H1 (cell line): ENCODE results near the gene KIF26B. TPM values are rescaled to one million over a fixed set of nuclear protein-coding genes. Genes with fewer than 3 reads are reported as not detected.

Experiments used
- CTCF ChIA-PET: fragments of 300-600 bp; sonication (Branson Sonifier 250); formaldehyde crosslinking; loops from one replicate; lab custom pipeline; 2021; ENCODE audit not compliant: partially characterized antibody; lab: Charles Lee
- POLR2A ChIA-PET: fragments of 300-600 bp; sonication (Branson Sonifier 250); formaldehyde crosslinking; loops from one replicate; lab custom pipeline; 2021; ENCODE audit warnings: inconsistent platforms; ENCODE audit not compliant: partially characterized antibody; lab: Charles Lee
- DNase-seq, 2 experiments: peaks; one replicate each; pipeline versions ENCODE4 v3.0.0 to v3.0.0-alpha.2; 2010 to 2022; ENCODE audit warnings: low spot score in 2 of 2, low read depth in 1 of 2, mixed read lengths in 1 of 2
- FAIRE-seq: peaks from 2 replicates; lab custom pipeline; 2011; peaks lifted over from hg19 to GRCh38; lab: Jason Lieb, UNC
- H2AFZ ChIP-seq: 2 replicates; pipeline ENCODE4 v1.8.1; 2012; ENCODE audit warnings: low read length, inconsistent platforms
- H2AK5ac ChIP-seq: 2 replicates; pipeline ENCODE4 v1.6.1; 2013; ENCODE audit warnings: low read depth, low read length
- H2BK120ac ChIP-seq: replicated peaks from 2 replicates; pipeline ENCODE3; 2013; ENCODE audit warnings: low read depth, low read length, inconsistent platforms
- H2BK12ac ChIP-seq: 2 replicates; pipeline ENCODE4 v1.6.1; 2013; ENCODE audit warnings: low read depth, low read length
- H2BK15ac ChIP-seq: 2 replicates; pipeline ENCODE4 v1.6.1; 2013; ENCODE audit warnings: low read length
- H2BK20ac ChIP-seq: 2 replicates; pipeline ENCODE4 v1.6.1; 2013; ENCODE audit warnings: low read length
- H2BK5ac ChIP-seq: 2 replicates; pipeline ENCODE4 v1.6.1; 2013; ENCODE audit warnings: low read depth, low read length
- H3K14ac ChIP-seq: 2 replicates; pipeline ENCODE4 v1.6.1; 2013; ENCODE audit warnings: inconsistent platforms; ENCODE audit not compliant: insufficient read length
- H3K18ac ChIP-seq: 2 replicates; pipeline ENCODE4 v1.6.1; 2013; ENCODE audit warnings: low read length; ENCODE audit errors: extremely low read depth
- H3K23ac ChIP-seq: 2 replicates; pipeline ENCODE4 v1.6.1; 2013; ENCODE audit warnings: inconsistent platforms; ENCODE audit not compliant: insufficient read length
- H3K23me2 ChIP-seq: 2 replicates; pipeline ENCODE4 v1.6.1; 2013; ENCODE audit warnings: low read depth, low read length
- H3K27ac ChIP-seq: 2 replicates; pipeline ENCODE4 v1.6.1; 2011; ENCODE audit warnings: low read depth, low read length, inconsistent platforms
- H3K27me3 ChIP-seq, 4 experiments: replicated peaks in 1 of 4; 1 replicate in 1 of 4; 2 replicates in 3 of 4; pipeline versions ENCODE4 v1.6.1 to v1.8.1; 2011 to 2013; ENCODE audit warnings: low read length in 3 of 4, mild to moderate bottlenecking in 3 of 4, inconsistent platforms in 2 of 4, mixed read lengths in 2 of 4, moderate library complexity in 1 of 4; ENCODE audit not compliant: control insufficient read depth in 3 of 4, insufficient read depth in 3 of 4; ENCODE audit errors: extremely low read depth in 1 of 4
- H3K36me3 ChIP-seq, 4 experiments: 2 replicates each; pipeline versions ENCODE4 v1.6.1 to v1.8.1; 2011 to 2013; ENCODE audit warnings: mild to moderate bottlenecking in 4 of 4, low read length in 3 of 4, moderate library complexity in 2 of 4, control low read depth in 1 of 4, inconsistent platforms in 1 of 4; ENCODE audit not compliant: insufficient read depth in 4 of 4, control insufficient read depth in 2 of 4
- H3K4ac ChIP-seq: replicated peaks from 2 replicates; pipeline ENCODE3; 2013; ENCODE audit warnings: low read length, low read depth, mixed read lengths, inconsistent platforms; ENCODE audit not compliant: insufficient read length
- H3K4me1 ChIP-seq, 4 experiments: replicated peaks in 1 of 4; 1 replicate in 1 of 4; 2 replicates in 3 of 4; pipeline versions ENCODE4 v1.6.1 to v1.8.1; 2011 to 2013; ENCODE audit warnings: low read length in 3 of 4, inconsistent platforms in 2 of 4, mixed read lengths in 1 of 4; ENCODE audit not compliant: insufficient read depth in 4 of 4, control insufficient read depth in 3 of 4
- H3K4me2 ChIP-seq, 2 experiments: 2 replicates each; pipeline versions ENCODE4 v1.6.1 to v1.8.1; 2011 to 2013; ENCODE audit warnings: low read depth in 2 of 2, low read length in 2 of 2, control low read depth in 1 of 2, inconsistent platforms in 1 of 2, mild to moderate bottlenecking in 1 of 2; ENCODE audit not compliant: insufficient read depth in 1 of 2
- H3K4me3 ChIP-seq, 4 experiments: fragments of 200-600, 300-600 bp in 1 of 4; sonication (generic), shearing (Covaris generic), sonication (Bioruptor Twin) in 1 of 4; 2 replicates each; pipeline versions ENCODE4 v1.5.1 to v1.8.1; 2011 to 2016; ENCODE audit warnings: low read length in 4 of 4, low read depth in 3 of 4, control low read depth in 2 of 4, inconsistent platforms in 2 of 4, mild to moderate bottlenecking in 2 of 4, mixed read lengths in 1 of 4, moderate library complexity in 1 of 4; ENCODE audit not compliant: insufficient read depth in 2 of 4; ENCODE audit errors: extremely low read depth in 1 of 4
- H3K56ac ChIP-seq: replicated peaks from 2 replicates; pipeline ENCODE3; 2013; ENCODE audit warnings: low read depth, mild to moderate bottlenecking, mixed read lengths, low read length, inconsistent platforms; ENCODE audit not compliant: insufficient read length
- H3K79me1 ChIP-seq: 2 replicates; pipeline ENCODE4 v1.6.1; 2013; ENCODE audit warnings: low read depth, low read length, control low read depth
- H3K79me2 ChIP-seq, 2 experiments: 2 replicates each; pipeline versions ENCODE4 v1.6.1 to v1.8.1; 2012 to 2013; ENCODE audit warnings: low read length in 2 of 2, mild to moderate bottlenecking in 2 of 2, inconsistent platforms in 1 of 2; ENCODE audit not compliant: insufficient read depth in 2 of 2, control insufficient read depth in 1 of 2
- H3K9ac ChIP-seq, 4 experiments: replicated peaks in 1 of 4; 1 replicate in 1 of 4; 2 replicates in 3 of 4; pipeline versions ENCODE4 v1.6.1 to v1.8.1; 2011 to 2013; ENCODE audit warnings: low read depth in 3 of 4, low read length in 3 of 4, control low read depth in 2 of 4, mild to moderate bottlenecking in 2 of 4, moderate library complexity in 2 of 4, inconsistent platforms in 1 of 4; ENCODE audit errors: extremely low read depth in 1 of 4
- H3K9me3 ChIP-seq, 2 experiments: 2 replicates each; pipeline versions ENCODE4 v1.6.1 to v1.8.1; 2012 to 2013; ENCODE audit warnings: mild to moderate bottlenecking in 2 of 2, moderate library complexity in 2 of 2, control low read depth in 1 of 2, inconsistent platforms in 1 of 2, low read depth in 1 of 2, low read length in 1 of 2, mixed read lengths in 1 of 2; ENCODE audit not compliant: insufficient read depth in 2 of 2
- H4K20me1 ChIP-seq, 2 experiments: replicated peaks in 1 of 2; 2 replicates each; pipeline versions ENCODE3 to v1.8.1; 2011 to 2013; ENCODE audit warnings: inconsistent platforms in 2 of 2, low read length in 2 of 2, mild to moderate bottlenecking in 1 of 2; ENCODE audit not compliant: insufficient read depth in 2 of 2, control insufficient read depth in 1 of 2
- H4K5ac ChIP-seq: 2 replicates; pipeline ENCODE4 v1.6.1; 2013; ENCODE audit warnings: low read length, low read depth, mixed read lengths, inconsistent platforms; ENCODE audit not compliant: insufficient read length
- H4K8ac ChIP-seq: 2 replicates; pipeline ENCODE4 v1.8.0; 2013; ENCODE audit warnings: mild to moderate bottlenecking, moderate library complexity, low read length, inconsistent platforms; ENCODE audit not compliant: insufficient read depth; ENCODE audit errors: extremely low read depth
- H4K91ac ChIP-seq: replicated peaks from 2 replicates; pipeline ENCODE3; 2013; ENCODE audit warnings: low read length, mixed read lengths, inconsistent platforms; ENCODE audit not compliant: insufficient read length
- BACH1 ChIP-seq: IDR thresholded peaks from 2 replicates; pipeline ENCODE4 v1.6.1; 2012; ENCODE audit warnings: low read length, improper control_type of control experiment
- E2F6 ChIP-seq: IDR thresholded peaks from 2 replicates; pipeline ENCODE4 v1.6.1; 2012; ENCODE audit warnings: inconsistent platforms
- EP300 ChIP-seq, 2 experiments: IDR thresholded peaks; 1 replicate in 1 of 2; 2 replicates in 1 of 2; pipeline ENCODE4 v1.6.1; 2011 to 2012; ENCODE audit warnings: low read depth in 2 of 2, low read length in 2 of 2, mild to moderate bottlenecking in 2 of 2, borderline replicate concordance in 1 of 2, inconsistent platforms in 1 of 2, moderate library complexity in 1 of 2
- KDM4A ChIP-seq: IDR thresholded peaks from one replicate; pipeline ENCODE4 v1.7.1; 2012; ENCODE audit warnings: low read depth, mild to moderate bottlenecking, moderate library complexity, low read length, inconsistent platforms; ENCODE audit not compliant: severe bottlenecking
- MAX ChIP-seq: IDR thresholded peaks from 2 replicates; pipeline ENCODE4 v1.6.1; 2012; ENCODE audit warnings: inconsistent platforms
- SIRT6 ChIP-seq: IDR thresholded peaks from one replicate; pipeline ENCODE4 v1.7.1; 2012; ENCODE audit warnings: low read length, inconsistent platforms
- WGBS, 2 experiments: shearing (Covaris generic) in 1 of 2; methylation state at CpG; one replicate each; pipeline versions ENCODE4 v1.1.6 to v1.1.7; 2013 to 2015; ENCODE audit warnings: low lambda C conversion rate in 2 of 2, mixed read lengths in 2 of 2, inconsistent platforms in 1 of 2, low coverage in 1 of 2, missing lambda C conversion rate in 1 of 2; ENCODE audit not compliant: insufficient replicate concordance in 2 of 2, insufficient coverage in 1 of 2, insufficient read length in 1 of 2; ENCODE audit errors: extremely low coverage in 1 of 2, missing lambda C conversion rate in 1 of 2; 5-methylcytosine and 5-hydroxymethylcytosine counted together
- long read RNA-seq, 2 experiments: library from RNA in 1 of 2; library from capped mRNA in 1 of 2; stranded (forward); transcript quantifications; one replicate each; pipeline ENCODE4 v2.0.0, GENCODE V29; 2021; ENCODE audit warnings: inconsistent platforms in 1 of 2
- polyA minus RNA-seq, 3 experiments: library from RNA; depleted of rRNA, polyadenylated mRNA; stranded (reverse); fragments of >200 nt; gene quantifications; 1 replicate in 2 of 3; 2 replicates in 1 of 3; pipeline ENCODE4 v1.2.3, GENCODE V29; 2011
- polyA plus RNA-seq, 7 experiments: library from polyadenylated mRNA; depleted of rRNA in 3 of 7; stranded (reverse) in 5 of 7; unstranded in 2 of 7; fragments of >200 nt in 5 of 7; fragments of 200-250 nt in 2 of 7; gene quantifications; 1 replicate in 5 of 7; 2 replicates in 1 of 7; 4 replicates in 1 of 7; pipeline versions ENCODE4 v1.2.1 to v1.2.3, GENCODE V29; 2011 to 2013; ENCODE audit warnings: missing spikeins in 2 of 7, mixed read lengths in 2 of 7
- total RNA-seq: library from RNA; stranded (reverse); fragmentation: NEBNext Ultra II Directional; extraction: Animal tissue kit (Norgen Biotek cat#: 25700); gene quantifications from 2 replicates; pipeline ENCODE4 v1.2.1, GENCODE V29; 2021

The KIF26B gene
- total RNA-seq (0.19 and 0.28 TPM in 2 replicates), polyA plus RNA-seq (2011; rRNA removed) (0.06 and 0.11 TPM in 2 replicates), polyA minus RNA-seq (2011; rRNA and poly(A)+ RNA removed) (0.12 and 0.19 TPM in 2 replicates)
- 0.12 TPM for polyA plus RNA-seq (2011; cell fraction: cytosol; rRNA removed)
- polyA plus RNA-seq (2011; cell fraction: nucleus; rRNA removed) = 0.14 TPM
- 0.10 to 0.27 TPM (median 0.18 TPM) in 4 replicates for polyA plus RNA-seq (2012, experiment 1 of 2)
- polyA plus RNA-seq (2012, experiment 2 of 2) = 0.14 TPM
- polyA plus RNA-seq (2013, experiment 1 of 2) = 0.06 TPM
- polyA plus RNA-seq (2013, experiment 2 of 2) = 0.11 TPM
- 0.15 TPM for polyA minus RNA-seq (2011; cell fraction: cytosol; rRNA and poly(A)+ RNA removed)
- 1.5 TPM for polyA minus RNA-seq (2011; cell fraction: nucleus; rRNA and poly(A)+ RNA removed)
- long read RNA-seq, experiment 1, partial matches to known transcripts = 1 of 1 reads
- long read RNA-seq, experiment 1, other reads (novel, unspliced or antisense) = 0 of 1 reads
- long read RNA-seq, experiment 2 = 0 reads

- no peak within 1 kb of the TSS for H3K18ac ChIP-seq
- no peaks in the 10 kb centered on the region for H3K9me3 ChIP-seq
- no peak within 1 kb of the TSS for H2BK20ac ChIP-seq
- DNase-seq (peak in 1 of 2 experiments; percentile 72), FAIRE-seq (no peak)
- no peak within 1 kb of the TSS for H3K27ac ChIP-seq
- no peak within 1 kb of the TSS for H3K9ac ChIP-seq
- H3K4me3 ChIP-seq = peak within 1 kb of the TSS; percentile 32 to 73 (median 49)
- no peak within 1 kb of the TSS for H2AK5ac ChIP-seq
- H2BK12ac ChIP-seq = no peak within 1 kb of the TSS
- H2AFZ ChIP-seq = no peak within 1 kb of the TSS
- peaks cover 0 to 21% (median 8%) of the 10 kb centered on the region in 4 experiments; a peak in 5 of 7 replicates for H3K4me1 ChIP-seq
- no peak within 1 kb of the TSS for H2BK120ac ChIP-seq
- TF ChIP-seq MAX (peak; percentile 76), SIRT6 (no peak), BACH1 (0 out of 2 replicates have a peak, but pooled peaks have one; percentile 16), E2F6 (peak; percentile 82), EP300 (IDR thresholded peaks at IDR 0.05; ENCODE audit: borderline replicate concordance in 1 of 2, low read depth in 2 of 2, low read length in 2 of 2) (no peak), KDM4A (peak; percentile 57)
- H4K91ac ChIP-seq = no peak within 1 kb of the TSS
- peaks cover 0 to 6% of the 10 kb centered on the region in 2 experiments for H4K20me1 ChIP-seq
- H2BK5ac ChIP-seq = no peak within 1 kb of the TSS
- H3K36me3 ChIP-seq = 0 out of 8 replicates have a peak, but pooled peaks cover 0 to 2% (median 0%) of the 10 kb centered on the region in 4 experiments
- no peak within 1 kb of the TSS for H4K5ac ChIP-seq
- ChIA-PET CTCF (interaction anchor here (0.6 to 4.8 kb wide), 18 partner anchors 12 to 849 kb away, joined by 3 to 40 read pairs (median 5); no protein-coding TSS in a partner anchor), POLR2A (no interaction called here)
- no peak within 1 kb of the TSS; the same call in 1 of the 2 replicates for H2BK15ac ChIP-seq
- no peak within 1 kb of the TSS for H3K23ac ChIP-seq
- H4K8ac ChIP-seq = no peak within 1 kb of the TSS
- no peak within 1 kb of the TSS for H3K4ac ChIP-seq
- no peaks in the 10 kb centered on the region for H3K79me2 ChIP-seq
- 2% methylated on average over 44 of the region's 83 CpGs; no CpG with 5 or more reads in 1 of the 2 experiments for WGBS, 2 experiments
- H3K4me2 ChIP-seq = peak within 1 kb of the TSS; percentile 84 to 91
- H3K27me3 ChIP-seq = peaks cover 28 to 55% (median 45%) of the 10 kb centered on the region in 4 experiments
- H3K14ac ChIP-seq = no peak within 1 kb of the TSS
- peaks cover 18% of the 10 kb centered on the region for H3K23me2 ChIP-seq
- H3K56ac ChIP-seq = no peak within 1 kb of the TSS
- H3K79me1 ChIP-seq = no peaks in the 10 kb centered on the region
Measured at GRCh38 chr1:245154429-245155271, at the start of gene KIF26B. Gene KIF26B (plus strand): TSS chr1:245154985. CDS start chr1:245155425, 440 bp downstream.
